Calu3 (cell line): ENCODE results near the gene KLHL10. TPM values are rescaled to one million over a fixed set of nuclear protein-coding genes. Genes with fewer than 3 reads are reported as not detected.

Experiments
- Bru-seq: library from RNA; stranded (reverse); fragments of 400-500 nt; gene quantifications from one replicate; lab custom pipeline; 2021; lab: Mats Ljungman, UMichigan
- BruChase-seq, 2 experiments: library from RNA; stranded (reverse); fragments of 400-500 nt; gene quantifications; one replicate each; lab custom pipeline; 2021; lab: Mats Ljungman, UMichigan
- BruUV-seq: library from RNA; stranded (reverse); fragments of 400-500 nt; replicated peaks from 2 replicates; lab custom pipeline; 2021; lab: Mats Ljungman, UMichigan
- CTCF ChIA-PET: fragments of 300-600 bp; sonication (Branson Sonifier 250); formaldehyde crosslinking; loops from one replicate; lab custom pipeline; 2022; ENCODE audit warnings: antibody characterized with exemption; lab: Charles Lee
- DNase-seq: peaks from one replicate; pipeline ENCODE4 v3.0.0; 2022
- H3K27ac Mint-ChIP-seq: one replicate; pipeline ENCODE4 v1.8.0; 2022; ENCODE audit warnings: mixed read lengths; ENCODE audit not compliant: unreplicated experiment
- H3K27me3 Mint-ChIP-seq: one replicate; pipeline ENCODE4 v1.8.0; 2022; ENCODE audit warnings: mixed read lengths; ENCODE audit not compliant: unreplicated experiment
- H3K36me3 Mint-ChIP-seq: one replicate; pipeline ENCODE4 v1.8.0; 2022; ENCODE audit warnings: mild to moderate bottlenecking, moderate library complexity, mixed read lengths; ENCODE audit not compliant: insufficient read depth, unreplicated experiment
- H3K4me1 Mint-ChIP-seq: one replicate; pipeline ENCODE4 v1.8.0; 2022; ENCODE audit warnings: mild to moderate bottlenecking, low read depth, mixed read lengths; ENCODE audit not compliant: unreplicated experiment
- H3K4me3 Mint-ChIP-seq: one replicate; pipeline ENCODE4 v1.8.0; 2022; ENCODE audit warnings: mild to moderate bottlenecking, low read depth, moderate library complexity, mixed read lengths; ENCODE audit not compliant: unreplicated experiment
- H3K9me3 Mint-ChIP-seq: one replicate; pipeline ENCODE4 v1.8.0; 2022; ENCODE audit warnings: low read depth, mixed read lengths; ENCODE audit not compliant: unreplicated experiment
- CTCF ChIP-seq: fragments of 200-600 bp; IDR thresholded peaks from one replicate; pipeline ENCODE4 v1.8.0; 2022; ENCODE audit warnings: antibody characterized with exemption; ENCODE audit not compliant: unreplicated experiment
- intact Hi-C: fragments of 100-400 bp; cut with micrococcal nuclease; formaldehyde crosslinking; loops from one replicate; pipeline ENCODE4 v1.10.0; 2022; ENCODE audit not compliant: unreplicated experiment
- long read RNA-seq: library from polyadenylated mRNA; stranded (forward); transcript quantifications from one replicate; pipeline ENCODE4 v2.0.0, GENCODE V29; 2022
- total RNA-seq: library from RNA; stranded (reverse); gene quantifications from 2 replicates; pipeline ENCODE4 v1.2.3, GENCODE V29; 2022

The KLHL10 gene
- total RNA-seq (not detected in 2 replicates), Bru-seq, nascent RNA (percentile 7 among the genes with signal in this experiment), BruChase-seq, experiment 1, labeled RNA remaining after a 6-hour chase (percentile 15 among the genes with signal in this experiment), BruChase-seq, experiment 2, labeled RNA remaining after a 2-hour chase (percentile 13 among the genes with signal in this experiment)
- long read RNA-seq = 0 reads

GRCh38 chr17:41837761-41838538, at the start of gene KLHL10:
TSS of gene KLHL10 (plus strand) at chr17:41837825. CDS start at chr17:41837933, 108 bp downstream.
- peaks cover 18% of the 10 kb centered on the region for H3K4me1 Mint-ChIP-seq
- DNase-seq = no peak
- peak within 1 kb of the TSS; percentile 81 for H3K4me3 Mint-ChIP-seq
- CTCF ChIA-PET = interaction anchor here (0.7 kb wide), 1 partner anchor 95 kb away, joined by 5 read pairs; no protein-coding TSS in a partner anchor
- peaks cover 16% of the 10 kb centered on the region for H3K36me3 Mint-ChIP-seq
- BruUV-seq = no TSS peak
- H3K27ac Mint-ChIP-seq = peak within 1 kb of the TSS; percentile 33
- no peaks in the 10 kb centered on the region for H3K9me3 Mint-ChIP-seq
- TF ChIP-seq CTCF = no peak
- H3K27me3 Mint-ChIP-seq = no peaks in the 10 kb centered on the region
- intact Hi-C loops = no loop called here

DNA sequence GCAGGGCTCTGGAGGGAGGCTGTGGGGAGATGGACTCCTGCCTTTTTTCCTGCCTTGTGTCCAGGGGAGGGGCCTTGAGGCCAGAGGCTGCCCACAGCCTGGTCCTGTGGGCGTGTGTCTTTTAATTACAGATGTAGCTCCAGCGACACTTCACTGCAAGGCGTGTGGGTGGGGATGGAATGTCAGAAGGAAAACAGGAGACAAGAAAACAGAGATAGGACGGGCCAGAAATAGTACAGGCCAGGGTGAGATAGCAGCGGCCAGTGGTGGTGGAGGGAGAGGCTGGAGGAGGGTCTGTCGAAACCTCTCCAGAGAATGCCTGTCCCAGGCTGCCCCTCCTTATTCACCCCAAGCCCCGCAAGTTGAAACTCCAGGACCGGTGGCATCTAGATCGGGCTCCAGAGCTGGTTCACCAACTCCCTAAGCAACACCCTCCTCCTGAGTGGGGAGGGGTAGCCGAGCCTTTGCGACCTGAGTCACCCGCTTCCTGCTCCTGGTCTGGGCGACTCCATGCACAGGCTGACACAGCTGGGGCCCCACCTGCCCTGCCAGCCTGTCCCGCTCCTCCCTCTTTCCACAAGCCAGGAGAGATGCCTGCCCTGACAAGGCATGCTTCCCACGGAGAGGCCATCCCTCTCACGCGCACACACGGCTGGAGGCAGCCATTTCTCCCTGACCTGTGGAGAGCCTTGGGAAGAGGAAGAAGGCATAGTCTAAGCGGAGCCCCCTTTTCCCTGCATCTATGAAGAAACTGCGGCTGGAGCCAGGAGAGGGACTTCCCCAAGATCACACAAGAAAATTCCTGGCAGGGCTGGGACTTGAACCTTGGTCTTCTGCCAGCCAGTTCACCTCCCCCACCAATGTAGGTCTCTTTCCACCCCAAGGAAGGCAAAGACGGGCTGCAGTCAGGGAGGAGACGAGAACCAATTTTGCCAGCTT, 44.5 kb upstream of the KLHL10 start:
- TSS peak; percentile 95 for BruUV-seq
- H3K4me1 Mint-ChIP-seq = peaks cover 50% of the 10 kb centered on the region
- intact Hi-C loops = no loop called here
- CTCF ChIA-PET = interaction anchor here (0.8 to 1.8 kb wide), 7 partner anchors 8 to 55 kb away, joined by 3 to 7 read pairs (median 4); no protein-coding TSS in a partner anchor
- H3K9me3 Mint-ChIP-seq = no peaks in the 10 kb centered on the region
- H3K36me3 Mint-ChIP-seq = peaks cover 29% of the 10 kb centered on the region
- peak overlapping the region; percentile 87 for H3K27ac Mint-ChIP-seq
- peak overlapping the region; percentile 55 for H3K4me3 Mint-ChIP-seq
- no peak for TF ChIP-seq CTCF
- DNase-seq = peak; percentile 97
- no peaks in the 10 kb centered on the region for H3K27me3 Mint-ChIP-seq

- Mint-ChIP-seq H3K27ac (peak overlapping the region; percentile 87), H3K9me3 (no peaks in the 10 kb centered on the region), H3K27me3 (no peaks in the 10 kb centered on the region), H3K4me1 (peaks cover 49% of the 10 kb centered on the region), H3K36me3 (peaks cover 26% of the 10 kb centered on the region), H3K4me3 (peak overlapping the region; percentile 55)
- CTCF ChIA-PET = interaction anchor here (0.6 to 1.8 kb wide), 6 partner anchors 8 to 61 kb away, joined by 3 to 7 read pairs (median 5); partner anchors contain the start of genes JUP and P3H4
- BruUV-seq = no TSS peak
- no peak for DNase-seq
- intact Hi-C loops = no loop called here
- no peak for TF ChIP-seq CTCF
These were observed 43.7 kb upstream of the KLHL10 start for GRCh38 chr17:41793784-41794539.
